Right ventricle myocardium inferior (tissue), 1 donor: ENCODE data around the gene MCTP1. TPM values are rescaled to one million over a fixed set of nuclear protein-coding genes. Genes with fewer than 3 reads are reported as not detected.
"Not testable (repeated sequence)": the region's sequence is repeated elsewhere in the genome, so short reads cannot be mapped to it uniquely, and the experiment has no call there.

Experiments
- ATAC-seq: fragments of 200-7000 bp; cut with Tn5 transposase; one replicate; pipeline ENCODE4 v1.9.1; 2020; ENCODE audit warnings: mild to moderate bottlenecking, moderate library complexity
- DNase-seq: peaks from one replicate; pipeline ENCODE4 v3.0.0; 2021; ENCODE audit errors: missing footprints
- intact Hi-C: fragments of 100-400 bp; cut with DNase I; formaldehyde crosslinking; loops from one replicate; pipeline ENCODE4 v1.11.0; 2022
- total RNA-seq: library from RNA; stranded (reverse); fragmentation: NEBNext Ultra II Directional; extraction: Animal tissue kit (Norgen Biotek cat#: 25700); gene quantifications from one replicate; pipeline ENCODE4 v1.2.1, GENCODE V29; 2021
- donor health status: DM: no; HTN: yes; CAD: no; lungs with severe emphysema.

MCTP1 gene
- total RNA-seq, 1 donor from 2014 or later: 8.5 TPM

- DNase-seq (peak; percentile 56), ATAC-seq (no peak)
These were observed 400.6 kb downstream of the MCTP1 start for GRCh38 chr5:94884311-94884710.

GRCh38 chr5:94872526-94872925 lies 412.4 kb downstream of the MCTP1 start:
- intact Hi-C loops: no loop called here
- ATAC-seq (no peak), DNase-seq (no peak)

More at GRCh38 chr5:94884311-94884710, 400.6 kb downstream of the MCTP1 start:
- intact Hi-C loops: no loop called here

DNA sequence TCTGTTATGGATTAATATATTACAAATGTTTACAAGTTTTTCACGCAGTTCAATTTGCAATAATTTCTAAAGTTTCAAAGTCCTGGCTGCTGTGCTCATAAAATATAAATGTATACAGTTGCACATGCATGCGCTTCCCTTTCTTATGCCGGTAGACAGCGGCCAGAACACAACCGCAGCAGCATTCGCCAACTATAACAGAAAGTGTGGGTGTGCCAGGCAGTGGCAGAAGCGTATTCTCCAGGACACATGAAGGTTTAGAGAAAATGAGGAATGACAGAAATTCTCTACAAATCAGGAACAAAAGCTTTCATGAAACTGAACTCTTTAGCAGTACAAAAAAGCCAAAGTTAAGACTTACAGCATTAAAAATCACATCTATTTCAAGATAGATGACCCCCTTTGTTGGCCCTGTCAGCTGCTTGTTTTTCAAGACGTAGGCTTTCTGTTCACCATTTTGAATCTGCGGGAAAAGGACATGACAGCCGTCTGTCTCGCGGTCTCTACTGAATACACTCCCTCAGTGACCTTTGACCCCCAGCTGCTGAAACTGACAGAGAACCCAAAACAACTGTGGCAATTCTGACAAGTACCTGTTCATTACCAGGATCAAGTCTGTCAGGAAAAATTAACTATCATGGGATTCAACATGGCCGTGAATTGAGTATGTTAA lies 414.2 kb downstream of the MCTP1 start:
- DNase-seq: no peak
- no peak for ATAC-seq
- intact Hi-C loops: no loop called here

DNA sequence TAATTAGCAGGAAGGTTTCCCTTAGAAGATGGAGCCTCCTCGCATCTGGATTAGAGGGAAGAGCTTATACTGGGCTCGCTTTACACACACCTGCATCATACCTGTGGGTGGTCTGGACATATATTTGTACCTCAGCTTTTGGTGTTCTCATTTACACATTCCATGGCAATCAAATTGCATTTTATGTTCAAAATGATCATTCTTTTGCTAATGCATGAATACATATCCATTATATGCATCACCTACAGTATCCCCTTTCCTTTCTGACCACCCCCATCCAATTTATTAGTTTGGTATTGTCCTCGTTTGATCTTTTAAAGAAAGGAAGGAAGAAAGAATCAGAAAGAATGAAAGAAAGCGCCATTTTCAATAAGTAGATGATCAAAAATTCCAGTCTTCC lies 415.0 kb downstream of the MCTP1 start:
- intact Hi-C loops: no loop called here
- DNase-seq (no peak), ATAC-seq (no peak)

- DNase-seq: no peak
- intact Hi-C loops: no loop called here
- no peak for ATAC-seq
These were observed 420.9 kb downstream of the MCTP1 start for GRCh38 chr5:94863951-94864350.

DNA sequence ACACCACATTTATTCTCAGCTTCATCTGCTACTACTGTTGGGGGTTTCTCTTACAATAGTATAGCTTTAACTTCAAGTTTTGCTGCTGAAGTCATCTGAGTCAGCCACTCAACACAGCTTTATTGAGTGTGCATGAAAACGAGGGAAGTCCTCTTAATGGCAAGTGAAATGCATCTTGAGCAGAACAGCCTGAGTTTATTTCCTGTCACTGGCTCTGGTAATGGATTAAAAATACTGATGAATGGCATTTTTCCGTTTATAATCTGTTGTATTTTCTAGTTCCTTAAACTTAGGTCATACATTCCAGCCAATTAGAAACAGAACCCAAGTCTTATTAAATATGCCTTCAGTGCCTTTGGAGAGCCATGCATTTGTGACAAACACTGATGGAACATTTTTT lies 427.8 kb downstream of the MCTP1 start:
- intact Hi-C loops: no loop called here
- ATAC-seq: no peak
- no peak for DNase-seq

DNA sequence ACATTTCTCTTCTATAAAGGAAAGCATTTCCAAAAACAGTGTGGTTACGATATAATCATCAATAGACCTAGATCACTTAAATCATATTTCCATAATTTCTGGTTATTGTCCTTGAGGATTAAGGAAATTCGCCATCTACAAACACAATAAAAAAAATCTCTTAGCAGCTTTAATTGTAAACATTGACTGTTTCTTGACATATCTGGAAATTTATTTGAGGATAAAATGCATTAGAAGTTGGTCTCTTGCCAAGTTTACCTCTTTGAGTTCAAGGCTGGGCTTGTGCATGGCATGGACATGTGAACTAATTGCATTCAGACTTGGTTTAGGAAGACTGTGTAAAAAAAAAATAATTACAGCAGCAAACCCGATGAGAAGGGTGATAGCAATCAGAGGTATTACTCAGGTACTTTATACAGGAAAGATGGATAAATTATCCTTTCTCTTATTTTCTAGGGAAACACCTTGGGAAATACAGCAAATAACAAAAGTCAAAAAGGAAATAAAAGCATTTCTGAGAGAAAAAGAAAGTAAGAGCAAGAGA lies 428.6 kb downstream of the MCTP1 start:
- intact Hi-C loops: no loop called here
- ATAC-seq: no peak

DNA sequence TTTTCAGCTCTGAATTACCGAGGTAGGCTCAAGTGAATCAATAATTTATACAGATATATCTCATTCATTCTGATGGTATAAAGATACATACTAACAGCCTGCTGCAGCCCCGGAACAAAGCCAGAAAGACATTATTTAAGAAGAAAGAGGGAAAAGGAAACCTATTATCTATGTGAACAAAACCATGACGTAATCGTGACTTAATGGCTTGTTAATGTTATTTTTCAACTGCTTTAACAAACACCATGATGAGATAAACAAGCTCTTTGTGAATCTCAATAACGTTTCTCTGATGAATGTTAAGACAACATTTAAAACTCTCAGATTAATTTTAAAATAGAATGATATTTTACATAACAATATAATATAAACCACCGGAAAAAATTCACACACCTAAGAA lies 429.4 kb downstream of the MCTP1 start:
- DNase-seq (no peak), ATAC-seq (no peak)
- intact Hi-C loops: no loop called here

More for the DNA sequence above, 428.6 kb downstream of the MCTP1 start:
- DNase-seq: no peak

- no peak for ATAC-seq
- intact Hi-C loops: no loop called here
- DNase-seq: no peak
These were observed 431.8 kb downstream of the MCTP1 start for GRCh38 chr5:94853120-94853519.

- ATAC-seq: no peak
- intact Hi-C loops: no loop called here
- DNase-seq: no peak
These were observed 433.9 kb downstream of the MCTP1 start for GRCh38 chr5:94850960-94851359.

- ATAC-seq (no peak), DNase-seq (no peak)
- intact Hi-C loops: no loop called here
These were observed 434.8 kb downstream of the MCTP1 start for GRCh38 chr5:94849821-94850736.

- DNase-seq (no peak), ATAC-seq (no peak)
- intact Hi-C loops: no loop called here
These were observed 435.6 kb downstream of the MCTP1 start for GRCh38 chr5:94849324-94849723.

DNA sequence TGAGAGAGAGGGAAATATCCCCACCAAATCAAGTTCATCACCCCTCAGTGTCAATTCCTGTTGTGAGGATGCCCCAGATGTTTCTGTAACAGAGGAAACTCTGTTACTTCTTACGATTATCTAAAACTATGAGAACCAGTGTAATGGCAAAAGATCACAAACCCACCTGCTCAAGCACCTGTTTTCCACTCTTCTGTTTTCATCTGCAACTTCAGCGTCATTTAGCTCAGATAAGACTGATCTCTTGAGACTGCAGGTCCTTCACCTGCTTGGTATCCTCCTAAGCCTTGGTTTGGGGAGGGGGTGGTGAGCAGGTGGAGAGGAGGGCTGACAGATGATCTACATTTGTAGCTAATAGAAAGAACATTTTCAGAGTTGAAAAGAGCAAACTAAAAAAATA lies 437.2 kb downstream of the MCTP1 start:
- intact Hi-C loops: no loop called here
- DNase-seq (no peak), ATAC-seq (no peak)

GRCh38 chr5:94847019-94847418 lies 437.9 kb downstream of the MCTP1 start:
- intact Hi-C loops: no loop called here
- ATAC-seq (no peak), DNase-seq (no peak)

GRCh38 chr5:94845696-94846095 lies 439.2 kb downstream of the MCTP1 start:
- ATAC-seq, DNase-seq, intact Hi-C loops: not testable (repeated sequence)

DNA sequence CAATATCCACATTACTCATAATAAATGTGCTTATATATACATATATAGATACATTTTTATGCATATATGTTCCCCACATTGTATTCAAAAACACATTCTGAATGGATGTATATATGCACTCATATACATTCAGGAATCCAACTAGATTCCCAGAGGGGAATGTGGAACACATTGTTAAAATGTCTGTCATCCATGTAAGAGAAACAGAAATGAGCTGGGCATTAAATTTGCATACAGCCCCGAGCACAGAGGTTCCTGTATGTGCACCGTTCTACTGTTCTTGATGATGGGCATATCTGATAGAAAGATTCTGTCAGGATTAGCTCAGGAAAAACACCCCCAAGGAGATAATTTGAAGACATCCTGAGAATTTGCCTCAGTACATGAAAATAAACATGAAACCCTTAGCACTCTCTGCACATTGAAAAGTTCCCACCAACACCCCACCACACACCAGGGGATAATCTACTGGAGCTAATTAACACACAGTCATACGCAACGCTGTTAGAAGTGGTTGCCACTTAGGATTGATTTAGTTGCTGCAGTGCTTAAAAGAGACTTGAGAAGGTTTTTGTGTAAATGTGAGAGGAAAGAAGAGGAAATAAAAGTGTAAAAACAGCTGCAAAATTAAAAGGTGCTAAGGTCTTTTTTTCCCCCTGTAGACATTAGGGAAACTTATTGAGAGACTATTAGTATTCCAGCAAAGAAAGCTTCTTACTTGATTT lies 443.1 kb downstream of the MCTP1 start:
- ATAC-seq (no peak), DNase-seq (no peak)
- intact Hi-C loops: no loop called here

- no peak for DNase-seq
- no peak for ATAC-seq
- intact Hi-C loops: no loop called here
These were observed 451.0 kb downstream of the MCTP1 start for GRCh38 chr5:94833851-94834250.

DNA sequence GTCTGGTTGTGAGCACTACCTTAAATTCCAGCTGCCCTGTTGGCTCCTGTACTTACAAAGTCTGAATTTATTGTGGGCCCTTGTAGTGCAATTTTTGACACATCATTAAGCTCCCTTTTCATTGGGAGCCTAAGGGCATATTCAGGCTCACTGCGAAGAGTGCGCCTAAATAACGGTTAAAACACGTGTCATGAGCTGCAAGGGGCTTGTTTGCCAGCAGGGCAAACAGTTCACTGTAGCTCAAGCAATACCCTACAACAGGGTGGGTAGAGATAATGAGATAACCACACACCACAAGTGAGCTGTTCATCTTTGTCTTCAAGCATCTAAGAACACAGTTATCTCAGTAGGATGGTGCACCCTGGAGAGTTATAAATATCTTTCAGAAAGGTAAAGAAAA lies 452.2 kb downstream of the MCTP1 start:
- intact Hi-C loops: no loop called here
- no peak for ATAC-seq
- no peak for DNase-seq

DNA sequence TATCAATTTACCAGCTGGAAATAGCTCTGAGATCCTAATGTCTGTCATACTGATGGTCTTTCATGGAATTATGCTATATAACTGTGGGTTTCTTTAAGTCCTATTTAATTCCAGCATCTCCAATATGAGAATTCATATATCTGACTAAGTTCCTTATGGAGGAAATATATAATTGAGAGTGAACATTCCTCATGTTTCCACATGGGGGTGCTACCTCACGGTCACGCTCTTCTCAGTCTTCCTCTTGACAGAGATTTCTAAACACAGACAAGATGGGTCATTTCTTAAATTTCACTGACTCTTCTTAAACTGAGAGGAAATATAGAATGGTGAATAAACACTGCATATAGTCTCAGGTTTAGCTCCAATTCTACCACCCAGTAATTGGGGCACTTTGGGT lies 454.4 kb downstream of the MCTP1 start:
- ATAC-seq (no peak), DNase-seq (no peak)
- intact Hi-C loops: no loop called here
